Measurements from ENCODE around the gene SMIM44. TPM values are rescaled to one million over a fixed set of nuclear protein-coding genes. Genes with fewer than 3 reads are reported as not detected.

The SMIM44 gene
- total RNA-seq, 4 donors from 2014 or later, result not detected

DNA sequence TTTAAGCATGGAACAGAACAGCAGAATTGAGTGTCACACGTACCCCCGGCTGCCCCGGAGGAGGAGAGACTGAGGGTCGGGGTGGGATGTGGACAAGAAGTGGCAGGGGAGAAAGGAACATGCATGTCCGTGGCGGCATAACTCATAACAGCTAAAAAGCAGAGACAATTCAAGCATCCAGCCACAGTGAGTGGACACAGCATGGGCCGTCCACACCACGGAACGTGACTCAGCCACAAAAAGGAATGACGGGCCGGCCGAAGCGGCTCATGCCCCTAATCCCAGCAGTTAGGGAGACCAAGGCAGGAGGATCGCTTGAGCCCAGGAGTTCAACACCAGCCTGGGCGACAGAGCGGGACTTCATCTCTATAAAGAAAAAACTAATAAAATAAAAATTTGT, 9.7 kb upstream of the SMIM44 start:
- DNase-seq (ENCODE audit: low spot score) (no peak), ATAC-seq (ENCODE audit: low FRiP score) (no peak)
- TF ChIP-seq, protein P1, sequence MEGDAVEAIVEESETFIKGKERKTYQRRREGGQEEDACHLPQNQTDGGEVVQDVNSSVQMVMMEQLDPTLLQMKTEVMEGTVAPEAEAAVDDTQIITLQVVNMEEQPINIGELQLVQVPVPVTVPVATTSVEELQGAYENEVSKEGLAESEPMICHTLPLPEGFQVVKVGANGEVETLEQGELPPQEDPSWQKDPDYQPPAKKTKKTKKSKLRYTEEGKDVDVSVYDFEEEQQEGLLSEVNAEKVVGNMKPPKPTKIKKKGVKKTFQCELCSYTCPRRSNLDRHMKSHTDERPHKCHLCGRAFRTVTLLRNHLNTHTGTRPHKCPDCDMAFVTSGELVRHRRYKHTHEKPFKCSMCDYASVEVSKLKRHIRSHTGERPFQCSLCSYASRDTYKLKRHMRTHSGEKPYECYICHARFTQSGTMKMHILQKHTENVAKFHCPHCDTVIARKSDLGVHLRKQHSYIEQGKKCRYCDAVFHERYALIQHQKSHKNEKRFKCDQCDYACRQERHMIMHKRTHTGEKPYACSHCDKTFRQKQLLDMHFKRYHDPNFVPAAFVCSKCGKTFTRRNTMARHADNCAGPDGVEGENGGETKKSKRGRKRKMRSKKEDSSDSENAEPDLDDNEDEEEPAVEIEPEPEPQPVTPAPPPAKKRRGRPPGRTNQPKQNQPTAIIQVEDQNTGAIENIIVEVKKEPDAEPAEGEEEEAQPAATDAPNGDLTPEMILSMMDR (IDR thresholded peaks at IDR 0.05), result no peak

- TF ChIP-seq, protein P1 (IDR thresholded peaks at IDR 0.05), result no peak
- DNase-seq (ENCODE audit: low spot score) (no peak), ATAC-seq (ENCODE audit: low FRiP score) (no peak)
Observed at GRCh38 chr19:3492131-3492839, 9.0 kb upstream of the SMIM44 start.

DNA sequence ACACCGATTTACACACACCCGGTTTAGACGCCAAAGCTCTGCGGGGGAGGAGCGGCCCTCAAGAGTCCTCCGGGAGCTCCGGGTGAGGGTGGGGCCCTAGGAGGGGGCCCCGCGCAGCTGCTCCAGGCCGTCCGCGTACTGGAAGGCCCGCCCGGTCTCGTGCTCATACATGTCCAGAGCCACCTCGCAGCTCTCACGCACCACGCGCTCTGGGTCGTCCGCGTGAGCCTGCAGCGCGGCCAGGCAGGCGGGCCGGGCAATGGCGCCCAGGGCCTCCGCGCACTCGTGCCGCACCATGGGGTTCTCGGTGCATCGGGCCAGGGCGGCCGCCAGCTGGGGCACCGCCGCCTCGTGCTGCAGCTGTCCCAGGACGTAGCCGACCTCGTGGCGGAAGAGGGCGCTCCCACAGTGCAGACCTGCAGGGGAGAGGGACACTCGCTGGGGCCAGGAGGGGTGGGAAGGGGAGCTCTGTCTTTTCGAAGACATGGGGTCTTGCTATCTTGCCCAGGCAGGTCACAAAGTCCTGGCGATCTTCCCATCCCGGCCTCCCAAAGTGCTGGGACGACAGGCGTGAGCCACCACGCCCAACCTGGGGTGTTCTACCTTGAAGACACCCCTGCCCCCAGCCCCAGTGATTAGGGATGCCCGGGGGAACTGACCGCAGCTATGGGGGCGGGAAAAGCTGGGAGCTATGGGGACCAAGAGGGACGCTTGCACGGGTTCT, 8.3 kb upstream of the SMIM44 start:
- no peak for DNase-seq (ENCODE audit: low spot score)
- TF ChIP-seq, protein P1 (IDR thresholded peaks at IDR 0.05), result no peak
- ATAC-seq (ENCODE audit: low FRiP score), result no peak

DNA sequence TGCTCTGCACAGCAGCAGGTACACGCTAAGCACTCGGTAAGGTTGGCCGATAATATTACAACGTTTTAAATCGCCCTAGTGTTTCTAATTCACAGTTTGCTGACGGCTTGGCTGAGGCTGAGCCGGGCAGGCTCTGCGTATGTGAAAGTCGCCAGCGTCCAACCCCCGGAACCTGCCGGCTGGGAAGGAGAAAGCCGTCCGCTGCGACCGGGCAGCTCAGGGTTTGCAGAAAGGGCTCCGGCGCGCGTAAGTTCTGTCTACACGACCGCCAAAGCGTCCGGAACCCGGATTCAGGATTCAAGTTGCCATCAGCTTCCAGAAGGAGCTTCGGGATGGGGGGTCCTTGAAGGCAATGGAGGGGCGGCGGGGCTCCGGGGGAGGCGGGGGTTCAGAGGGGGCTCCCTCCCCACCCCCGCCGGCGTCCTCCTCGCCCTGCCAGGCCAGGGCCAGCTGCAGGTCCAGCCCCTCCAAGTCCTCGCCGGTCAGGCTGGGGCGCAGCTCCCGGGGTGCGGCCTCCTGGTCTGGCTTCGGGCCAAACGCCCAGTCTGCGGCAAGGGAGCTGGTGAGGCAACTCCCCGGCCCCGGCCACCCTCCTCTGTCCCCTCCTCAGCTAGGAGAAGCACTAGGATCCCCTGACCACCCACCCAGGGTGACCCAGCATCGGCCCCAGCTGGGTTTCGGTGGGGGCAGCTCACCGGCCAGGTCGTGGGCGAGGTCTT, 575 bp downstream of the SMIM44 start:
- ATAC-seq (ENCODE audit: low FRiP score) (no peak), DNase-seq (ENCODE audit: low spot score) (no peak)
- TF ChIP-seq, protein P1 (IDR thresholded peaks at IDR 0.05), result no peak

DNA sequence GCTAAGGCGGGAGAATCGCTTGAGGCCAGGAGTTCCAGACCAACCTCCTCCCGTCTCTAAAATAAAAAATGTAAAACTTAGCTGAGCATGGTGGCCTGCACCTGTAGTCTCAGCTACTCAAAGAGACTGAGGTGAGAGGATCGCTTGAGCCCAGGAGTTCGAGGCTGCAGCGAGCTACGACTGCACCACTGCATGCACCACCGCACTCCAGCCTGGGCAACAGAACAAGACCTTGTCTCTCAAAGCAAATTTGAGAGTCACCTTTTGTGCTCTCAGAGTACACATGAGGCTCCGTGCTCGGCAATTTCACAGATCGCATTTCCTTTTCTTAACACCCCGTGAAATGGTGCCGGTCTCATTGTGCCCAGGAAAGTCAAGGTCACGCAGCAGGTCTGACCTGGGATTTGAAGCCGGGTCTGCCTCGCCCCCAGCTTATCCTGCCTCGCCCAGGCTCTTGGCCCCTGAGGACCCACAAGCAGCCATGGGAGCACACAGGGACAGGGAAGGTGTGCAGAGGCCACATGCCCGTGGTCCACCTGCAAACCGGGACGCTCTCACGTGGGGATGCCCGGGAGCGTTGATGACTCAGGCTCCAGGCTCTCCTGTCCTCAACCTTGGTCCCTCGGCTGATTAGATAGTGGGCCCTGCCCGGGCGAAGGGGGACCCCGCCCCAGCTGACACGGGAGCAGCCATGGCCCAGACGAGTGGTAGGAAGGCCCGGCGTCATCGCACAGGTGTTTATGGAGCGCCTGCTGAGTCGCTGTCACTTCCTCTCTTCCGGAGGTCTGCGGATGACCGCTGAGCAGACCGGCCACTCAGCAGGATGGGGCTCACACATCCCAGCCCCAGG, 1.8 kb downstream of the SMIM44 start:
- TF ChIP-seq, protein P1 (IDR thresholded peaks at IDR 0.05), result no peak
- ATAC-seq (ENCODE audit: low FRiP score), result no peak

DNA sequence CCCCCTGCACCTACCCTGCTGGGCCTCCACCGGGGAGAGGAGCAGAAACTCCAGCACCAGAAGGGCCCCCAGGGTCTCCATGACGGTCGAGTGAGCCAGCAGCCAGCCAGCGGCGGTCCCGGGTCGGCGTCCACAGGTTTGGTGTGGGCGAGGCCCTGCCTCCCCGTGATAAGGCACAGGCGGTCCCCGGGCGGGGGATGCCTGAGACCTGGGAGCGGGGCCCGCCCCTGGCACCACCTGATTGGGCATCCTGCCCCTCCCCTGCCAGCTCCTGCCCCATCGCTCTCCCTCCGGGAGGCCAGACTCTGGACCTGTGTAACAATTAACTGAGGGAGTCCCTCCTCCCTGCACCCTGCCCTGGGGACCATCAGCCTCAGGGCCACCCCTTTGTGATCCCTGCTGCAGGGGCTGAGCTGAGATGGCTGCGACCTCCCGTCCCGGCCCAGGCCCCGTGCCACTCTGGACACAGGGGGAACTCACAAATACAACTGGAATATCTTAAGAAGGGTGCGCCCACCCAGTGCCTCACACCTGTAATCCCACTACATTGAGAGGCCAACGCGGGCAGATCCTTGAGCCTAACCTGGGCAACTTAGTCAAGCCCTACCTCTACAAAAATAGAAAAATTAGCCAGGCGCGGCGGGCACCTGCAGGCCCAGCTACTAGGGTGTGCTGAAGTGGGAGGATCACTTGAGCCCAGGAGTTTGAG, 2.7 kb downstream of the SMIM44 start, which contains the start of gene SMIM24:
SMIM24 (minus strand) TSS at position 143 of the 709 bp plus-strand sequence; CDS start at position 81, 62 bp downstream.
- no peak for ATAC-seq (ENCODE audit: low FRiP score)
- no peak for DNase-seq (ENCODE audit: low spot score)

More for the DNA sequence above, 1.8 kb downstream of the SMIM44 start:
- no peak for DNase-seq (ENCODE audit: low spot score)

More for the DNA sequence above, 2.7 kb downstream of the SMIM44 start, which contains the start of gene SMIM24:
- TF ChIP-seq, protein P1 (IDR thresholded peaks at IDR 0.05), result no peak

All from omental fat pad (tissue), 4 donors.